ENCODE results near the gene CEP170B. TPM values are rescaled to one million over a fixed set of nuclear protein-coding genes. Genes with fewer than 3 reads are reported as not detected.

The CEP170B gene
- total and polyA plus RNA-seq, 4 donors = 1.5 to 10.9 (median 6.7) TPM

DNA sequence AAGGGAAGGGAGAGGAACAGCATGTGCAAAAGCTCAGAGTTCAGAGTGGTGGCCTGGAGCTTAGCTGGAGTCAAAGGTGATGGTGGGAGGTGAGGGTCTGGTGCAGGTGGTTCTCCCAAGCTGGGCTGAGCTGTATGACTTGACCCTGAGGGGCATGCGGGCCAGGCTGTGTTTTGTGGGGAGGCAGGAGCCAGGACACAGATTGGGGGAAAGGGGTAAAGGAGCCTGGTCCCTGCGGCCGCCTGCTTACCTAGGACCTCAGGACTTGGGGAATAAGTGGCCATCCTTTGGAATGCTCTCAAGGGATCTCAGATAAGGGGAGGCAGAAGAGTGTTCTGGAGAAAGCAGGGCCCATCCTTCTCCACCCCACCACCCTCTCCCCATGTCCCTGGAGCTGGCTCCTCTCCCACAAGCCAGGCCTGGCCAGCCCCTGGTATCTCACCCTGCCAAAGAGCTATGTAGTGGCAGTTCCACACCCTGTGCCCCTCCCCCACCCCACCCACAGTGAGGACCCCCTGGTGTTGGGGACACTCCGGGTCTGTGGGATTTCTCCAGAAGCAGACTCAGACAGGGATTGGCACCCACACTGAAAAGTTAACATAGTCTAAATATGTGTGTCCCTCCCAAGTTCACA, 19.9 kb upstream of the CEP170B start:
- Histone ChIP-seq H3K27me3 (ENCODE audit: control insufficient read depth in 4 of 4, insufficient read depth in 4 of 4, low read length in 3 of 4) (peaks cover 0 to 11% (median 3%) of the 10 kb centered on the region in 4 donors), H3K27ac (ENCODE audit: low read depth in 1 of 2, low read length in 2 of 2) (no peak overlapping the region), H3K4me3 (ENCODE audit: low read depth in 1 of 3, low read length in 3 of 3) (no peak overlapping the region), H3K9me3 (ENCODE audit: control insufficient read depth in 4 of 4, low read length in 3 of 4) (no peaks in the 10 kb centered on the region), H3K4me1 (ENCODE audit: control insufficient read depth in 4 of 4, insufficient read depth in 4 of 4, low read length in 3 of 4) (peaks cover 5 to 16% (median 12%) of the 10 kb centered on the region in 4 donors), H3K36me3 (ENCODE audit: control insufficient read depth in 4 of 4, insufficient read depth in 3 of 4, low read depth in 1 of 4, low read length in 3 of 4) (no peaks in the 10 kb centered on the region), H3K9ac (ENCODE audit: low read depth in 1 of 2, low read length in 2 of 2) (no peak overlapping the region)
- no peak for DNase-seq (ENCODE audit: low spot score)
- TF ChIP-seq TAF1 (conservative IDR thresholded peaks at IDR 0.05) = no peak
- TF ChIP-seq EGR1 (IDR thresholded peaks at IDR 0.05; ENCODE audit: low read depth in 2 of 2) = no peak
- TF ChIP-seq, protein P1, sequence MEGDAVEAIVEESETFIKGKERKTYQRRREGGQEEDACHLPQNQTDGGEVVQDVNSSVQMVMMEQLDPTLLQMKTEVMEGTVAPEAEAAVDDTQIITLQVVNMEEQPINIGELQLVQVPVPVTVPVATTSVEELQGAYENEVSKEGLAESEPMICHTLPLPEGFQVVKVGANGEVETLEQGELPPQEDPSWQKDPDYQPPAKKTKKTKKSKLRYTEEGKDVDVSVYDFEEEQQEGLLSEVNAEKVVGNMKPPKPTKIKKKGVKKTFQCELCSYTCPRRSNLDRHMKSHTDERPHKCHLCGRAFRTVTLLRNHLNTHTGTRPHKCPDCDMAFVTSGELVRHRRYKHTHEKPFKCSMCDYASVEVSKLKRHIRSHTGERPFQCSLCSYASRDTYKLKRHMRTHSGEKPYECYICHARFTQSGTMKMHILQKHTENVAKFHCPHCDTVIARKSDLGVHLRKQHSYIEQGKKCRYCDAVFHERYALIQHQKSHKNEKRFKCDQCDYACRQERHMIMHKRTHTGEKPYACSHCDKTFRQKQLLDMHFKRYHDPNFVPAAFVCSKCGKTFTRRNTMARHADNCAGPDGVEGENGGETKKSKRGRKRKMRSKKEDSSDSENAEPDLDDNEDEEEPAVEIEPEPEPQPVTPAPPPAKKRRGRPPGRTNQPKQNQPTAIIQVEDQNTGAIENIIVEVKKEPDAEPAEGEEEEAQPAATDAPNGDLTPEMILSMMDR (IDR thresholded peaks at IDR 0.05; ENCODE audit: low read depth, low read length, missing input control) = no peak
- TF ChIP-seq, protein P2, sequence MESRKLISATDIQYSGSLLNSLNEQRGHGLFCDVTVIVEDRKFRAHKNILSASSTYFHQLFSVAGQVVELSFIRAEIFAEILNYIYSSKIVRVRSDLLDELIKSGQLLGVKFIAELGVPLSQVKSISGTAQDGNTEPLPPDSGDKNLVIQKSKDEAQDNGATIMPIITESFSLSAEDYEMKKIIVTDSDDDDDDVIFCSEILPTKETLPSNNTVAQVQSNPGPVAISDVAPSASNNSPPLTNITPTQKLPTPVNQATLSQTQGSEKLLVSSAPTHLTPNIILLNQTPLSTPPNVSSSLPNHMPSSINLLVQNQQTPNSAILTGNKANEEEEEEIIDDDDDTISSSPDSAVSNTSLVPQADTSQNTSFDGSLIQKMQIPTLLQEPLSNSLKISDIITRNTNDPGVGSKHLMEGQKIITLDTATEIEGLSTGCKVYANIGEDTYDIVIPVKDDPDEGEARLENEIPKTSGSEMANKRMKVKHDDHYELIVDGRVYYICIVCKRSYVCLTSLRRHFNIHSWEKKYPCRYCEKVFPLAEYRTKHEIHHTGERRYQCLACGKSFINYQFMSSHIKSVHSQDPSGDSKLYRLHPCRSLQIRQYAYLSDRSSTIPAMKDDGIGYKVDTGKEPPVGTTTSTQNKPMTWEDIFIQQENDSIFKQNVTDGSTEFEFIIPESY (IDR thresholded peaks at IDR 0.05) = no peak
- TF ChIP-seq HNF4G (IDR thresholded peaks at IDR 0.05) = no peak
- no peak for TF ChIP-seq RAD21 (IDR thresholded peaks at IDR 0.05)
- TF ChIP-seq, protein P3, sequence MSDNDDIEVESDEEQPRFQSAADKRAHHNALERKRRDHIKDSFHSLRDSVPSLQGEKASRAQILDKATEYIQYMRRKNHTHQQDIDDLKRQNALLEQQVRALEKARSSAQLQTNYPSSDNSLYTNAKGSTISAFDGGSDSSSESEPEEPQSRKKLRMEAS (IDR thresholded peaks at IDR 0.05) = no peak
- TF ChIP-seq RXRA (IDR thresholded peaks at IDR 0.05) = no peak
- no peak for TF ChIP-seq SP1 (IDR thresholded peaks at IDR 0.05)
- TF ChIP-seq, protein P4, sequence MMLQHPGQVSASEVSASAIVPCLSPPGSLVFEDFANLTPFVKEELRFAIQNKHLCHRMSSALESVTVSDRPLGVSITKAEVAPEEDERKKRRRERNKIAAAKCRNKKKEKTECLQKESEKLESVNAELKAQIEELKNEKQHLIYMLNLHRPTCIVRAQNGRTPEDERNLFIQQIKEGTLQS (IDR thresholded peaks at IDR 0.05) = no peak
- WGBS = 91% methylated on average over 4 of the region's 4 CpGs

DNA sequence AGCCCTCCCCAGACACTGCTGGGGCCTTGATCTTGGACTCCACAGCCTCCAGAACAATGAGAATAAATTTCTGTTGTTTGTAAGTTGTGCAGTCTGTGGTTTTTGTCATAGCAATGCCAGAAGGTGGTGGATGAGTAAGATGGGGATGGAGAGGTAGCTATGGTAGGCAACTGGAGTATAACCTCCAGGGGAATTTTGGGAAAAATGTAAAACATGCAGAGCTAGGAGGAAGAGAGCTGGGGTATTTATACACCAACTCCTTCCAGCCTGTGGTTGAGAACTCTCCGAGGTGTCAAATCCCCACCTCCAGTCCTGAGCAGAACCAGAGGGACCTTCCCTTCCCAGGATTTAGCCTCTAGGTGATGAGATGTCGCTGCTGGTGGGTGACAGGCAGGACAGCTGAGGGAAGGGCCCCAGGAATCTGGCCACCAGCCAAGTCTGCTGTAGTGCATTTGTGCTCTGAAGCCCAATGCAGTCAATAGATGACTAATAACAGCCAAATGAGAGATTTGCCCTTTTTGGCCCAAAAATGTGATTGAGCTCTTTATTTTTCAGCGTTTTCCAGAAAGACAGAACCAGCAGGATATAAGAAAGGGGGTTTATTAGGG, 19.1 kb upstream of the CEP170B start:
- no peaks in the 10 kb centered on the region for H3K36me3 ChIP-seq (ENCODE audit: control insufficient read depth in 4 of 4, insufficient read depth in 3 of 4, low read depth in 1 of 4, low read length in 3 of 4)
- H3K27me3 ChIP-seq (ENCODE audit: control insufficient read depth in 4 of 4, insufficient read depth in 4 of 4, low read length in 3 of 4) = peaks cover 0 to 11% (median 3%) of the 10 kb centered on the region in 4 donors
- no peak for DNase-seq (ENCODE audit: low spot score)
- no peak overlapping the region for H3K27ac ChIP-seq (ENCODE audit: low read depth in 1 of 2, low read length in 2 of 2)
- H3K4me3 ChIP-seq (ENCODE audit: low read depth in 1 of 3, low read length in 3 of 3) = no peak overlapping the region
- TF ChIP-seq TAF1 (conservative IDR thresholded peaks at IDR 0.05) (no peak), RXRA (IDR thresholded peaks at IDR 0.05) (no peak), SP1 (IDR thresholded peaks at IDR 0.05) (no peak), YY1 (IDR thresholded peaks at IDR 0.05) (no peak), JUND (IDR thresholded peaks at IDR 0.05) (no peak), EGR1 (IDR thresholded peaks at IDR 0.05; ENCODE audit: low read depth in 2 of 2) (no peak), HNF4G (IDR thresholded peaks at IDR 0.05) (no peak), GABPA (IDR thresholded peaks at IDR 0.05 in 1 of 2, conservative IDR thresholded peaks at IDR 0.05 in 1 of 2) (no peak), NR2F2 (IDR thresholded peaks at IDR 0.05) (no peak), HNF4A (conservative IDR thresholded peaks at IDR 0.05) (no peak)
- TF ChIP-seq, protein P3 (IDR thresholded peaks at IDR 0.05) = no peak
- TF ChIP-seq, protein P1 (IDR thresholded peaks at IDR 0.05; ENCODE audit: low read depth, low read length, missing input control) = no peak
- TF ChIP-seq, protein P2 (IDR thresholded peaks at IDR 0.05) = no peak
- TF ChIP-seq, protein P4 (IDR thresholded peaks at IDR 0.05) = no peak
- no peak overlapping the region for H3K9ac ChIP-seq (ENCODE audit: low read depth in 1 of 2, low read length in 2 of 2)
- peaks cover 5 to 16% (median 12%) of the 10 kb centered on the region in 4 donors for H3K4me1 ChIP-seq (ENCODE audit: control insufficient read depth in 4 of 4, insufficient read depth in 4 of 4, low read length in 3 of 4)
- WGBS = 89% methylated on average over 3 of the region's 3 CpGs
- no peaks in the 10 kb centered on the region for H3K9me3 ChIP-seq (ENCODE audit: control insufficient read depth in 4 of 4, low read length in 3 of 4)
